ENCODE results near the gene SELENOV.

Gene SELENOV

DNA sequence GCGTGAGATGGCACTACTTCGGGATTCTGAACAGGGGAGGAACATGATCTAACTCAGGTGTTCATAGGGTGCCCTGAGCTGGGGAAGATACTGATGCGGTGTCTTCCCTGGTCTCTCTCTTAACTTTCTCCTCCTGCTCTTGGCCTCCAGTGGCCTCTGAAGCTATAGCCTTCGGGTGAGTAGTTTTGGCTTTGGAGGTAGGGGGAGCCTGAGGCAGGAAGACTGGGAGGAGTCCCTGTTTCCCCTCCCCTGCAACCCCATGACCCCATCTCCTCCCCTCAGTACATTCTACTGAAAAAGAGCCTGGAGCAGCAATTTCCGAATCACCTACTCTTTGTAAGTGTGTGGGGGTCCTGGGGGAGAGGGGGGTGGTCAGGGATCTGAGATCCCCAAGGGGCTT is 3.5 kb downstream of the SELENOV start:
- no peak for ATAC-seq
- TF ChIP-seq, protein P1, sequence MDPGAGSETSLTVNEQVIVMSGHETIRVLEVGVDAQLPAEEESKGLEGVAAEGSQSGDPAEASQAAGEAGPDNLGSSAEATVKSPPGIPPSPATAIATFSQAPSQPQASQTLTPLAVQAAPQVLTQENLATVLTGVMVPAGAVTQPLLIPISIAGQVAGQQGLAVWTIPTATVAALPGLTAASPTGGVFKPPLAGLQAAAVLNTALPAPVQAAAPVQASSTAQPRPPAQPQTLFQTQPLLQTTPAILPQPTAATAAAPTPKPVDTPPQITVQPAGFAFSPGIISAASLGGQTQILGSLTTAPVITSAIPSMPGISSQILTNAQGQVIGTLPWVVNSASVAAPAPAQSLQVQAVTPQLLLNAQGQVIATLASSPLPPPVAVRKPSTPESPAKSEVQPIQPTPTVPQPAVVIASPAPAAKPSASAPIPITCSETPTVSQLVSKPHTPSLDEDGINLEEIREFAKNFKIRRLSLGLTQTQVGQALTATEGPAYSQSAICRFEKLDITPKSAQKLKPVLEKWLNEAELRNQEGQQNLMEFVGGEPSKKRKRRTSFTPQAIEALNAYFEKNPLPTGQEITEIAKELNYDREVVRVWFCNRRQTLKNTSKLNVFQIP (CRISPR knock-in tag; IDR thresholded peaks at IDR 0.05; ENCODE audit: borderline replicate concordance, low read depth): no peak
- TF ChIP-seq OSR1 (CRISPR knock-in tag; IDR thresholded peaks at IDR 0.05) (no peak), RARB (CRISPR knock-in tag; IDR thresholded peaks at IDR 0.05) (no peak), TOX (CRISPR knock-in tag; IDR thresholded peaks at IDR 0.05; ENCODE audit: borderline replicate concordance) (no peak), CSDC2 (CRISPR knock-in tag; IDR thresholded peaks at IDR 0.05) (no peak), ZNF565 (CRISPR knock-in tag; conservative IDR thresholded peaks at IDR 0.05; ENCODE audit: low read depth) (no peak), ZFP3 (CRISPR knock-in tag; IDR thresholded peaks at IDR 0.05) (no peak), ZFP30 (CRISPR knock-in tag; IDR thresholded peaks at IDR 0.05) (no peak), GLIS3 (CRISPR knock-in tag; IDR thresholded peaks at IDR 0.05) (no peak), ISL1 (CRISPR knock-in tag; IDR thresholded peaks at IDR 0.05) (no peak), PPARA (CRISPR knock-in tag; IDR thresholded peaks at IDR 0.05; ENCODE audit: borderline replicate concordance) (no peak), BACH2 (CRISPR knock-in tag; IDR thresholded peaks at IDR 0.05; ENCODE audit: borderline replicate concordance) (no peak)
- TF ChIP-seq, protein P2, sequence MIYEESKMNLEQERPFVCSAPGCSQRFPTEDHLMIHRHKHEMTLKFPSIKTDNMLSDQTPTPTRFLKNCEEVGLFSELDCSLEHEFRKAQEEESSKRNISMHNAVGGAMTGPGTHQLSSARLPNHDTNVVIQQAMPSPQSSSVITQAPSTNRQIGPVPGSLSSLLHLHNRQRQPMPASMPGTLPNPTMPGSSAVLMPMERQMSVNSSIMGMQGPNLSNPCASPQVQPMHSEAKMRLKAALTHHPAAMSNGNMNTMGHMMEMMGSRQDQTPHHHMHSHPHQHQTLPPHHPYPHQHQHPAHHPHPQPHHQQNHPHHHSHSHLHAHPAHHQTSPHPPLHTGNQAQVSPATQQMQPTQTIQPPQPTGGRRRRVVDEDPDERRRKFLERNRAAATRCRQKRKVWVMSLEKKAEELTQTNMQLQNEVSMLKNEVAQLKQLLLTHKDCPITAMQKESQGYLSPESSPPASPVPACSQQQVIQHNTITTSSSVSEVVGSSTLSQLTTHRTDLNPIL (CRISPR knock-in tag; IDR thresholded peaks at IDR 0.05; ENCODE audit: low read depth): no peak
- TF ChIP-seq, protein P3, sequence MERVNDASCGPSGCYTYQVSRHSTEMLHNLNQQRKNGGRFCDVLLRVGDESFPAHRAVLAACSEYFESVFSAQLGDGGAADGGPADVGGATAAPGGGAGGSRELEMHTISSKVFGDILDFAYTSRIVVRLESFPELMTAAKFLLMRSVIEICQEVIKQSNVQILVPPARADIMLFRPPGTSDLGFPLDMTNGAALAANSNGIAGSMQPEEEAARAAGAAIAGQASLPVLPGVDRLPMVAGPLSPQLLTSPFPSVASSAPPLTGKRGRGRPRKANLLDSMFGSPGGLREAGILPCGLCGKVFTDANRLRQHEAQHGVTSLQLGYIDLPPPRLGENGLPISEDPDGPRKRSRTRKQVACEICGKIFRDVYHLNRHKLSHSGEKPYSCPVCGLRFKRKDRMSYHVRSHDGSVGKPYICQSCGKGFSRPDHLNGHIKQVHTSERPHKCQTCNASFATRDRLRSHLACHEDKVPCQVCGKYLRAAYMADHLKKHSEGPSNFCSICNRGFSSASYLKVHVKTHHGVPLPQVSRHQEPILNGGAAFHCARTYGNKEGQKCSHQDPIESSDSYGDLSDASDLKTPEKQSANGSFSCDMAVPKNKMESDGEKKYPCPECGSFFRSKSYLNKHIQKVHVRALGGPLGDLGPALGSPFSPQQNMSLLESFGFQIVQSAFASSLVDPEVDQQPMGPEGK (CRISPR knock-in tag; IDR thresholded peaks at IDR 0.05; ENCODE audit: borderline replicate concordance): no peak

DNA sequence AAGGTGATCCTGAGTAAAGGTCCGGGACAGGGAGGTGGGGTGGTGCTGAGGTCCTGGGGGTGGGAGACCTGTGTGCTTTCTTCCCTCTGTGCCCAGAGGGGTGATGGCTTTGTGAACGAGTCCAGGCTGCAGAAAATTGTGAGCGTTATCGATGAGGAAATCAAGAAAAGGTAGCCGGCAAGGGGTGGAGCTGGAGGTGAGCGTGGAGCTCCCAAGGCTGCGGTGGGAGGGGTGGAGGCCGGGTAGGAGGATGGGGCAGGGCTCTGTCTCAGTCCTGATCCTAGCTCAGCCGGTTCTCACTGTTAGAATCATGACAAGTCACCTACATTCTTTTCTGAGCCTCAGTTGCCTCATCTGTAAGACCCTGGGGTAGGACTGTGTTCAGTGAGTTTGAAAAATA is 4.0 kb downstream of the SELENOV start:
- no peak for ATAC-seq
- no peak for TF ChIP-seq ZNF565 (CRISPR knock-in tag; conservative IDR thresholded peaks at IDR 0.05; ENCODE audit: low read depth)
- no peak for TF ChIP-seq TCF4 (CRISPR knock-in tag; IDR thresholded peaks at IDR 0.05; ENCODE audit: borderline replicate concordance)
- TF ChIP-seq RARB (CRISPR knock-in tag; IDR thresholded peaks at IDR 0.05): no peak
- TF ChIP-seq, protein P1 (CRISPR knock-in tag; IDR thresholded peaks at IDR 0.05; ENCODE audit: borderline replicate concordance, low read depth): no peak
- no peak for TF ChIP-seq GLIS3 (CRISPR knock-in tag; IDR thresholded peaks at IDR 0.05)
- no peak for TF ChIP-seq ZFP3 (CRISPR knock-in tag; IDR thresholded peaks at IDR 0.05)
- no peak for TF ChIP-seq ISL1 (CRISPR knock-in tag; IDR thresholded peaks at IDR 0.05)
- TF ChIP-seq ZC3H10 (CRISPR knock-in tag; IDR thresholded peaks at IDR 0.05): no peak

DNA sequence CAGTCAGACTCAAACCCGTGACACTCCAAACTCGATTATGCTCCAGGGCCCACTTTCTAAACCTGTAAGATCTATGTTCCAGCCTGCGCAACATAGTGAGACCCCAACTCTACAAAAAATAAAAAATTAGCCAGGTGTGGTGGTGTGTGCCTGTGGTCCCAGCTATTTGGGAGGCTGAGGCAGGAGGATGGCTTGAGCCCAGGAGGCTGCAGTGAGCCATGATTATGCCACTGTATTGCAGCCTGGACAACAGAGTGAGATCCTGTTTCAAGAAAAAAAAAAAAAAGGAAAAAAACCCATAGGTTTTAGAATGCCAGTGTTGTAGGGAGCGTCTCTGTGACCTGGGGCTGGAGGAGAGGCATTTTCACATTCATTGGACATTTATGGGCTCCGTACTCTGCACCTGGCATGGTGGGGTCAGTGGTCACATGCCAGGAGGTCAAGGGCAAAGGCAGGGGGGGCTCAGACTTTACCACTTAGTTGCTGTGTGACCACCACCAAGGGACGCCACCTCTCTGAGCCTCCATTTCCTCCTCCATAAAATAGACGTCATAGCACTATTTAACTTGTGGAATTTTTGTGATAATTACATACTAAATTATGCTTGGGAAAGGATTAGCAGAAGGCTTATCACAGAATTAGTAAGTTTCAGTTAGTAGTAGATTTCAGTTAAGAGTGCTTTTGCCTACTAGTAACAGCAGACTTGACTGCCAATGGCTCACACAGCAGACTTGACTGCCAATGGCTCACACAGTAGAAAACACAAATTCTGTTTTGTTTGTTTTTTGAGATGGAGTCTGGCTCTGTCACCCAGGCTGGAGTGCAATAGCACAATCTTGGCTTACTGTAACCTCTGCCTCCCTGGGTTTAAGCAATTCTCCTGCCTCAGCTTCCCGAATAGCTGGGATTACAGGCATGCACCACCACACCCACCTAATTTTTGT is 5.9 kb downstream of the SELENOV start:
- TF ChIP-seq GLIS3 (CRISPR knock-in tag; IDR thresholded peaks at IDR 0.05) (no peak), SNAI2 (CRISPR knock-in tag; IDR thresholded peaks at IDR 0.05) (no peak), ARNTL (CRISPR knock-in tag; IDR thresholded peaks at IDR 0.05; ENCODE audit: borderline replicate concordance, low read depth) (no peak), RARB (CRISPR knock-in tag; IDR thresholded peaks at IDR 0.05) (no peak), ZNF8 (CRISPR knock-in tag; IDR thresholded peaks at IDR 0.05) (no peak), ZNF70 (CRISPR knock-in tag; IDR thresholded peaks at IDR 0.05) (no peak), BACH2 (CRISPR knock-in tag; IDR thresholded peaks at IDR 0.05; ENCODE audit: borderline replicate concordance) (no peak), OSR1 (CRISPR knock-in tag; IDR thresholded peaks at IDR 0.05) (no peak)
- TF ChIP-seq, protein P2 (CRISPR knock-in tag; IDR thresholded peaks at IDR 0.05; ENCODE audit: low read depth): no peak
- TF ChIP-seq, protein P3 (CRISPR knock-in tag; IDR thresholded peaks at IDR 0.05; ENCODE audit: borderline replicate concordance): no peak
- TF ChIP-seq, protein P4, sequence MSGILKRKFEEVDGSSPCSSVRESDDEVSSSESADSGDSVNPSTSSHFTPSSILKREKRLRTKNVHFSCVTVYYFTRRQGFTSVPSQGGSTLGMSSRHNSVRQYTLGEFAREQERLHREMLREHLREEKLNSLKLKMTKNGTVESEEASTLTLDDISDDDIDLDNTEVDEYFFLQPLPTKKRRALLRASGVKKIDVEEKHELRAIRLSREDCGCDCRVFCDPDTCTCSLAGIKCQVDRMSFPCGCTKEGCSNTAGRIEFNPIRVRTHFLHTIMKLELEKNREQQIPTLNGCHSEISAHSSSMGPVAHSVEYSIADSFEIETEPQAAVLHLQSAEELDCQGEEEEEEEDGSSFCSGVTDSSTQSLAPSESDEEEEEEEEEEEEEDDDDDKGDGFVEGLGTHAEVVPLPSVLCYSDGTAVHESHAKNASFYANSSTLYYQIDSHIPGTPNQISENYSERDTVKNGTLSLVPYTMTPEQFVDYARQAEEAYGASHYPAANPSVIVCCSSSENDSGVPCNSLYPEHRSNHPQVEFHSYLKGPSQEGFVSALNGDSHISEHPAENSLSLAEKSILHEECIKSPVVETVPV (CRISPR knock-in tag; IDR thresholded peaks at IDR 0.05): no peak
- TF ChIP-seq, protein P1 (CRISPR knock-in tag; IDR thresholded peaks at IDR 0.05; ENCODE audit: borderline replicate concordance, low read depth): no peak
- ATAC-seq: no peak
